ENCODE measurements around the gene PPM1M.

DNA sequence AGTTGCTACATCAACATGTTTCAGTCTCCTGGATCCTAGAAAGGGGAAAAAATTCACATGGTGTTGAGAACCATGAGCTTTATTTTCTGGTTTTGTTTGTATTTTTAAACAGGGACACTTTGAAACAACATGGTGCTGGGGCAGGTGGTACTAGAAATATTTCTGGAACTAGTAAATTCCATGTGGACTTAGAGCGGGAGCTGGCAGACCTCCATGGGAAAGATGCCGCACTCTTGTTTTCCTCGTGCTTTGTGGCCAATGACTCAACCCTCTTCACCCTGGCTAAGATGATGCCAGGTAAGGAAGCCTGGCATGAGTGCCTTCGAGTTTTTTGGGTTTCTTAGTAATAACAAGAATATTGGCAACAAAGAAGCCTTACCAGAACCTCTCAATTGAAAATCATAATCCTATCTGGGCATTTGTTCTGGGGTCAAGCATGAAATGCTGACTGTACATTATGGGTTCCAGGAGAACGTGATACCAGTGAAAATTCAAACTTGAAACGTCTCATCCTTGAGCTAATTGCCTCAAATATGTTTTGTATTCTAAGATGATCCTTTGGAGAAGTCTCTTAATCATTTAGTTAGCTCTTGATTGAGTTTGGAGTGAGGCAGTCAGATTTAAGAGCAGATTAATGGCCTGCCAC lies 39.7 kb upstream of the PPM1M start:
- TF ChIP-seq PPARA (CRISPR knock-in tag; IDR thresholded peaks at IDR 0.05; ENCODE audit: borderline replicate concordance) (no peak), CREB5 (CRISPR knock-in tag; IDR thresholded peaks at IDR 0.05; ENCODE audit: low read depth) (no peak), ESRRG (CRISPR knock-in tag; IDR thresholded peaks at IDR 0.05) (no peak), BACH2 (CRISPR knock-in tag; IDR thresholded peaks at IDR 0.05; ENCODE audit: borderline replicate concordance) (no peak), PATZ1 (CRISPR knock-in tag; IDR thresholded peaks at IDR 0.05; ENCODE audit: borderline replicate concordance) (no peak), CSRNP3 (CRISPR knock-in tag; IDR thresholded peaks at IDR 0.05) (no peak)

Data from SK-N-SH treated with all-trans-retinoic acid at 6 μM for 48 hours (cell line).